Measurements from ENCODE around the gene SPECC1L.

SPECC1L gene

GRCh38 chr22:24338726-24339451, 68.3 kb downstream of the SPECC1L start:
- H3K36me3 ChIP-seq (ENCODE audit: control insufficient read depth, insufficient read depth, low read length): peaks cover 74% of the 10 kb centered on the region
- H3K27me3 ChIP-seq (ENCODE audit: control insufficient read depth, insufficient read depth, low read length): no peaks in the 10 kb centered on the region
- no peak overlapping the region for H3K4me3 ChIP-seq (ENCODE audit: low read depth, low read length)
- no peak overlapping the region for H3K27ac ChIP-seq (ENCODE audit: low read depth, low read length)
- no peak overlapping the region for H3K9ac ChIP-seq (ENCODE audit: low read length)
- no peaks in the 10 kb centered on the region for H3K9me3 ChIP-seq (ENCODE audit: control insufficient read depth, insufficient read depth, low read depth, low read length)
- H3K4me1 ChIP-seq (ENCODE audit: control insufficient read depth, insufficient read depth, low read length): peaks cover 29% of the 10 kb centered on the region

DNA sequence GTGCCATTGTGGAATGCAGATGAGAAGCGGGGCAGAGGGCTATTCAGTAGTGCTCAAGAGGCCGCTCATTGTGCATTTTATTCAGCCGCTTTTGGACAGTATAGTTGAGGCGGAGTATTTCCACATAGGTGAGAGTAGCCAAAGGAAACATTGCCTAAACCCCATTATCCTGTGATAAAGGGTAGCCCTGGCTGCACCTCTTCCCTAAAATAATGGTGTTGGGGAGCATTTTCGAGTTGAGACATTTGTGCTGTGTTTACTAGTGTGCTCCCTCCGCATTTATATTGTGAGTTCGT, 68.8 kb downstream of the SPECC1L start:
- Histone ChIP-seq H3K27me3 (ENCODE audit: control insufficient read depth, insufficient read depth, low read length) (no peaks in the 10 kb centered on the region), H3K4me1 (ENCODE audit: control insufficient read depth, insufficient read depth, low read length) (peaks cover 29% of the 10 kb centered on the region), H3K9me3 (ENCODE audit: control insufficient read depth, insufficient read depth, low read depth, low read length) (no peaks in the 10 kb centered on the region), H3K27ac (ENCODE audit: low read depth, low read length) (peak overlapping the region; percentile 48; the same call in 1 of the 2 replicates), H3K9ac (ENCODE audit: low read length) (no peak overlapping the region), H3K36me3 (ENCODE audit: control insufficient read depth, insufficient read depth, low read length) (peaks cover 74% of the 10 kb centered on the region), H3K4me3 (ENCODE audit: low read depth, low read length) (no peak overlapping the region)

DNA sequence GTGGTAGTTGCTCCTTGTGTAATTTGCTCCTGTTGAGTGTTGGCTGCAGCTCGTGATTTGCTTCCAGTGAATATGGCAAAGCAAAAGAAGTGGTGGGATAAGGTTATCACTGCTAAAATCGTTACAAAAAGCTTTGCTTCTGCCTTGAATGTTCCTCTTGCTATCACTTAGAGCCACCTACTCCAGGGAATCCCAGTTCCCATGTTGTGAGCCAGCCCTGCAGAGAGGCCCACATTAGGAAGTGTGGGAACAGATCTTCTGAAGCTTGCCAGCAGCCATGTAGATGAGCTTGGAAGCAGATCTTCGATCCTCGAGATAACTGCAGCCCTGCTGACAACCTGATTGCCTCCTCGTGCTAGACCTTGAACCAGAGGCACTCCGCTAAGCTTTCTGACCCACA, 71.0 kb downstream of the SPECC1L start:
- no peaks in the 10 kb centered on the region for H3K9me3 ChIP-seq (ENCODE audit: control insufficient read depth, insufficient read depth, low read depth, low read length)

DNA sequence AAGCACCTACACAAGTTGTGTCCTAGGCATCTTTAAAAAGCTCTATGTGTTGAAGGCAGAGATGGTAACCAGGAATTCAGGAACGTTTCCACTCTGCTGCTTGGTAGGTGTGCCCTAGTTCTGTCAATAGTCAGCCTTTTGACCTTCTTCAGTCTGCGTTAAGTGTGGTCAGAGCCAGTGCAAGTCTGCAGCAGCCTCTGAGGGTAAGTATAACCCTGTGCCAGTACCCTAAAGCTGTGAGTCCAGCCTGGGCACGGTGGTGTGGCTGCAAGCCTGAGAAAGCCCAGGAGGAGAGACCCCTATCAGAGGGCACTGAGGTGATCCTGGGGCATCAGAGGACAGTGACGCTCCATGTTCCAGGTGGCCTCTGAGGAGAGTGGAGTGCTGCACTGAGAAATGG, 80.0 kb downstream of the SPECC1L start:
- no peaks in the 10 kb centered on the region for H3K4me1 ChIP-seq (ENCODE audit: control insufficient read depth, insufficient read depth, low read length)
- H3K4me3 ChIP-seq (ENCODE audit: low read depth, low read length): no peak overlapping the region
- H3K9ac ChIP-seq (ENCODE audit: low read length): no peak overlapping the region
- peaks cover 6% of the 10 kb centered on the region; the same call in 1 of the 2 replicates for H3K9me3 ChIP-seq (ENCODE audit: control insufficient read depth, insufficient read depth, low read depth, low read length)
- no peak overlapping the region for H3K27ac ChIP-seq (ENCODE audit: low read depth, low read length)
- no peaks in the 10 kb centered on the region for H3K27me3 ChIP-seq (ENCODE audit: control insufficient read depth, insufficient read depth, low read length)
- H3K36me3 ChIP-seq (ENCODE audit: control insufficient read depth, insufficient read depth, low read length): peaks cover 88% of the 10 kb centered on the region

More for the DNA sequence above, 71.0 kb downstream of the SPECC1L start:
- H3K4me3 ChIP-seq (ENCODE audit: low read depth, low read length): no peak overlapping the region
- H3K4me1 ChIP-seq (ENCODE audit: control insufficient read depth, insufficient read depth, low read length): peaks cover 29% of the 10 kb centered on the region
- H3K9ac ChIP-seq (ENCODE audit: low read length): no peak overlapping the region
- H3K36me3 ChIP-seq (ENCODE audit: control insufficient read depth, insufficient read depth, low read length): peaks cover 79% of the 10 kb centered on the region
- H3K27me3 ChIP-seq (ENCODE audit: control insufficient read depth, insufficient read depth, low read length): no peaks in the 10 kb centered on the region
- H3K27ac ChIP-seq (ENCODE audit: low read depth, low read length): no peak overlapping the region

- H3K4me3 ChIP-seq (ENCODE audit: low read depth, low read length): no peak overlapping the region
- H3K9me3 ChIP-seq (ENCODE audit: control insufficient read depth, insufficient read depth, low read depth, low read length): peaks cover 6% of the 10 kb centered on the region; the same call in 1 of the 2 replicates
- H3K4me1 ChIP-seq (ENCODE audit: control insufficient read depth, insufficient read depth, low read length): no peaks in the 10 kb centered on the region
- H3K27ac ChIP-seq (ENCODE audit: low read depth, low read length): no peak overlapping the region
- no peaks in the 10 kb centered on the region for H3K27me3 ChIP-seq (ENCODE audit: control insufficient read depth, insufficient read depth, low read length)
- no peak overlapping the region for H3K9ac ChIP-seq (ENCODE audit: low read length)
- peaks cover 69% of the 10 kb centered on the region for H3K36me3 ChIP-seq (ENCODE audit: control insufficient read depth, insufficient read depth, low read length)
Measured at GRCh38 chr22:24353121-24353520, 82.5 kb downstream of the SPECC1L start.

GRCh38 chr22:24355574-24355973, 84.9 kb downstream of the SPECC1L start:
- Histone ChIP-seq H3K4me1 (ENCODE audit: control insufficient read depth, insufficient read depth, low read length) (no peaks in the 10 kb centered on the region), H3K4me3 (ENCODE audit: low read depth, low read length) (no peak overlapping the region), H3K9ac (ENCODE audit: low read length) (no peak overlapping the region), H3K27me3 (ENCODE audit: control insufficient read depth, insufficient read depth, low read length) (no peaks in the 10 kb centered on the region), H3K27ac (ENCODE audit: low read depth, low read length) (no peak overlapping the region), H3K36me3 (ENCODE audit: control insufficient read depth, insufficient read depth, low read length) (peaks cover 61% of the 10 kb centered on the region), H3K9me3 (ENCODE audit: control insufficient read depth, insufficient read depth, low read depth, low read length) (peaks cover 6% of the 10 kb centered on the region; the same call in 1 of the 2 replicates)

DNA sequence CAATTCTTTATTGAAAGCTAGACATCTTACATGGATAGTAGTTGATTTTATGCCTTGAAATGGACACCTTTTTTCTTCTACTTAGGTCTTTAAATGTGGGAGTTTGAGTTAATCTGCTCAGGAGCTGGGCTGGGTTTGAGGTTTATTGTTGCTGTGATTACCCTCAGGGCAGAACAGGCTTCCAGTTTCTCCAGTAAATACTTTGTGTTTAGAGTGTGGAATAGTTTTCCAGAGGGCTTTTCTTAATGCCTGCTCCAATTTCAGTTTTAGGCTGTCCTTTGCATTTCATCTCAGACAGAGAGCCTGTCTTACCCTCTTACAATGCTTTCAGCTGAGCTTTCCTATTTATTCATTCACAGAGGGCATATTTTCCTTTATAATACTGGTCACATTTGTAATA, 86.9 kb downstream of the SPECC1L start:
- H3K4me1 ChIP-seq (ENCODE audit: control insufficient read depth, insufficient read depth, low read length): no peaks in the 10 kb centered on the region
- H3K9ac ChIP-seq (ENCODE audit: low read length): no peak overlapping the region
- no peaks in the 10 kb centered on the region for H3K27me3 ChIP-seq (ENCODE audit: control insufficient read depth, insufficient read depth, low read length)
- peaks cover 55% of the 10 kb centered on the region for H3K36me3 ChIP-seq (ENCODE audit: control insufficient read depth, insufficient read depth, low read length)
- H3K4me3 ChIP-seq (ENCODE audit: low read depth, low read length): no peak overlapping the region
- H3K27ac ChIP-seq (ENCODE audit: low read depth, low read length): no peak overlapping the region
- peaks cover 6% of the 10 kb centered on the region; the same call in 1 of the 2 replicates for H3K9me3 ChIP-seq (ENCODE audit: control insufficient read depth, insufficient read depth, low read depth, low read length)

GRCh38 chr22:24358105-24358836, 87.6 kb downstream of the SPECC1L start:
- Histone ChIP-seq H3K27me3 (ENCODE audit: control insufficient read depth, insufficient read depth, low read length) (no peaks in the 10 kb centered on the region), H3K4me3 (ENCODE audit: low read depth, low read length) (no peak overlapping the region), H3K27ac (ENCODE audit: low read depth, low read length) (no peak overlapping the region), H3K36me3 (ENCODE audit: control insufficient read depth, insufficient read depth, low read length) (peaks cover 55% of the 10 kb centered on the region), H3K4me1 (ENCODE audit: control insufficient read depth, insufficient read depth, low read length) (no peaks in the 10 kb centered on the region), H3K9ac (ENCODE audit: low read length) (no peak overlapping the region), H3K9me3 (ENCODE audit: control insufficient read depth, insufficient read depth, low read depth, low read length) (peaks cover 3% of the 10 kb centered on the region; the same call in 1 of the 2 replicates)

GRCh38 chr22:24359452-24360120, 89.0 kb downstream of the SPECC1L start:
- peaks cover 51% of the 10 kb centered on the region for H3K36me3 ChIP-seq (ENCODE audit: control insufficient read depth, insufficient read depth, low read length)
- no peaks in the 10 kb centered on the region for H3K4me1 ChIP-seq (ENCODE audit: control insufficient read depth, insufficient read depth, low read length)
- H3K27ac ChIP-seq (ENCODE audit: low read depth, low read length): no peak overlapping the region
- no peak overlapping the region for H3K9ac ChIP-seq (ENCODE audit: low read length)
- no peaks in the 10 kb centered on the region for H3K27me3 ChIP-seq (ENCODE audit: control insufficient read depth, insufficient read depth, low read length)
- H3K9me3 ChIP-seq (ENCODE audit: control insufficient read depth, insufficient read depth, low read depth, low read length): no peaks in the 10 kb centered on the region
- no peak overlapping the region for H3K4me3 ChIP-seq (ENCODE audit: low read depth, low read length)

DNA sequence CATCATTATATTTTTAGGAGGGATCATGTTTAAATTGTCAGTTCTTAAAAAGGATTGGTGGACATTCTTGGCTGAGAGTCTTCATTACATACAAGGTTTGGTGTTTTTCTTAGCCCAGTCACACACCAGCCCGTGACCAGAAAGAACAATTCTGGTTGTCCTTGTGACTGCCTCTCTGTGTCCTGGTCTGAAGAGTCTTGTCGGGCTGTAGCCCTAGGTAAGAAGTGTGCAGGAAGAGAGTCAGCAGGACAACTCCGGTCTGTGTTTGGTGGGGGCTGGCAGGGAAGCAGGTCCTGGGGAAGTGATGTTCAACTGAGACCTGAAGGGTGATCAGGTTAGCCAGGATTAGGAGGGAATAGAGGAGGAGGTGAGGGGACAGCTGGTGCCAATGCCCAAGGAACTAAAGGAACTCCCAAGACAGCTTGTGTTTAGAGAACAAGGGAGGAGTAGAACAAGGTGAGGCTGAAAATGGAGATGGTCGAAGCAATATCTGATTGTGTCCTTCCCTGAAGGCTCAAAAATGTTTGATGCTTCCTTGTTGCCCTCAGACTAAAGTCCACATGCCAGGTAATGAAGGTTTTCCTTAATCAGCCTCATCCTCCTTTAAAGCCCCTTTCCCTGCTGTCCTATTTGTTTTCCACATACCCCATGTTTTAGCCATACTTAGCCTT, 91.5 kb downstream of the SPECC1L start:
- H3K4me3 ChIP-seq (ENCODE audit: low read depth, low read length): no peak overlapping the region
- no peaks in the 10 kb centered on the region for H3K4me1 ChIP-seq (ENCODE audit: control insufficient read depth, insufficient read depth, low read length)
- no peaks in the 10 kb centered on the region for H3K9me3 ChIP-seq (ENCODE audit: control insufficient read depth, insufficient read depth, low read depth, low read length)
- no peak overlapping the region for H3K27ac ChIP-seq (ENCODE audit: low read depth, low read length)
- peaks cover 63% of the 10 kb centered on the region for H3K36me3 ChIP-seq (ENCODE audit: control insufficient read depth, insufficient read depth, low read length)
- H3K27me3 ChIP-seq (ENCODE audit: control insufficient read depth, insufficient read depth, low read length): no peaks in the 10 kb centered on the region
- no peak overlapping the region for H3K9ac ChIP-seq (ENCODE audit: low read length)

Measured in HUES6 (cell line).